Activated T-helper 1 cell treated with Interleukin-2 at 50 U/mL for 16 hours (primary cell): ENCODE results near the gene ERMAP.
"Not testable (repeated sequence)": the region's sequence is repeated elsewhere in the genome, so short reads cannot be mapped to it uniquely, and the experiment has no call there.

Experiments
- DNase-seq: peaks from one replicate; pipeline ENCODE4 v3.0.0-alpha.2; 2020; ENCODE audit warnings: low read depth

Gene ERMAP

DNA sequence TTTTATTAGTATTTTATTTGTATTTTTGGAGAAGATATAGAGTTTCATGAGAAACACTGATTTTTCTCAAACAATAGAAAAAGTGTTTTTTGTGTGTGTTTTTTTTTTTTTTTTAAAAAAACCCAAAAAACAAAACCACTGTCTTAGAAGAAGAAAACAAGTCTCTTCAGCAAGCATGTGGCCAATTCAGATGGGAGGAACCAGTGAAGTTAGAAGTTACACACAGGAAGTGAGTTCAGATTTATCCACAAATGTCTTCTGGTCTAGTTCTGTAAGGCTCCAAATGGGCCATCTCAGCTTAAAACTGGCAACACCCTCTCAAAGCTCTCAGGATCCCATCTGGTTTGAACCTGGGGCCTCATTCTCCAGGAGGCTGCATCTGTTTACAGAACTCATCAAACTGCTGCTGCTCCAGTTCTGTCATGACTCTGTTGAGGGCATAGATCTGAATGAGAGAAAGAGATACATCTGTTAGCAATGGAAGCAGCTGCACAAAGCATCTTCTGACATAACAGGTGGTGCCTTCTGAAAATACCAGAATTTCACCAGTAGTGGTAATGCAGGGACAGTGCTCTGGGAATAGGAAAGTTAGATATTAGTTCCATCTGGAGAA lies 9.8 kb upstream of the ERMAP start:
- DNase-seq = no peak

GRCh38 chr1:42814815-42815214 lies 2.1 kb upstream of the ERMAP start:
- DNase-seq = not testable (repeated sequence)

GRCh38 chr1:42815941-42816584 lies 859 bp upstream of the ERMAP start:
- no peak for DNase-seq

GRCh38 chr1:42817440-42817767 lies 482 bp downstream of the ERMAP start:
- DNase-seq = no peak

DNA sequence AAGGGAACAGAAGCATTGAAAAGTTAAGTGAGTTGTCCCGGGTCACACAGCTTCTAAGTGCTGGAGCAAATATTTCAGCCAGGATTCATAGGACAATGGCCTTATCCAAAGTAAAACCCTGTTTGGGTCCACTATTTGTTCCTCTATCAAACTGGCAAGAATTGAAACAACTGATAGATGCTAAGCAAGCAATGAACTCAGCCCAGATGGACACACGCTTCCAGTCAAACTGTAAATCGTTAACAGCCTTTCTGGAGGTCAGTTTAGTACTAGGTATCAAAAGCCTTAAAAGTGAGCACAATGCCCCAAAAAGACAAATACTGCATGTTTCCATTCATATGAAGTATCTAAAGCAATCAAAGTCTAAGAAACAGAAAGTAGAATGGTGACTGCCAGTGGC lies 1.1 kb downstream of the ERMAP start:
- no peak for DNase-seq

GRCh38 chr1:42820813-42821212 lies 3.9 kb downstream of the ERMAP start:
- DNase-seq = no peak

GRCh38 chr1:42821690-42822089 lies 4.8 kb downstream of the ERMAP start:
- no peak for DNase-seq

- no peak for DNase-seq
These were observed 6.0 kb downstream of the ERMAP start for GRCh38 chr1:42822800-42823392.

- DNase-seq = no peak
These were observed 7.6 kb downstream of the ERMAP start for GRCh38 chr1:42824481-42825035.

- no peak for DNase-seq
These were observed 8.3 kb downstream of the ERMAP start for GRCh38 chr1:42825036-42825851.

DNA sequence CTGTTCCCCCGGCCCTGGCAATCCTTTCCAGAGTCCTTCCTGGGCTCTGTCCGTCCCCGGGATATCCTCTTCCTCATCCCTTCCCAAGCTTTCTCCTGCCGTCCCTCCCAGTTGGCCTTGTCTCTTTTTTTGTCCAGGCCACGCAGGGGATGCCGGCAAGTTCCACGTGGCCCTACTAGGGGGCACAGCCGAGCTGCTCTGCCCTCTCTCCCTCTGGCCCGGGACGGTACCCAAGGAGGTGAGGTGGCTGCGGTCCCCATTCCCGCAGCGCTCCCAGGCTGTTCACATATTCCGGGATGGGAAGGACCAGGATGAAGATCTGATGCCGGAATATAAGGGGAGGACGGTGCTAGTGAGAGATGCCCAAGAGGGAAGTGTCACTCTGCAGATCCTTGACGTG lies 13.7 kb downstream of the ERMAP start:
- no peak for DNase-seq

DNA sequence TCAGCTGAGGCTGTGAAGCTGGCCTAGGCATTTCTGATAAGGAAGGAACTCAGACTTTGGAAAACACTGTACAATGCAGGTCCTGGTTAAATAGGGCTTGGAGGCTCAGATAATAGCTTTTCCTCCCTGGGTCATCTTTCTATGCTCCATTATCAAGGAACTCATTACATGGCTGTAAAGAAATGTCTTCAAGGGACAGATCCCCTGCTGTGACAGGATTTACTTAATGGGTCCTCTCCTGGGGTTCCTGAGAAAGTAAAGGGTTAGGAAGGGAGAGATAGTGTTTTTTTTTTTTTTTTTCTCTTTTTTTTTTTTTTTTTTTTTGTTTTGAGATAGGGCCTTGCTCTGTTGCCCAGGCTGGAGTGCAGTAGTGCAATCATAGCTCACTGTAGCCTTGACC lies 14.4 kb downstream of the ERMAP start:
- DNase-seq = no peak

DNA sequence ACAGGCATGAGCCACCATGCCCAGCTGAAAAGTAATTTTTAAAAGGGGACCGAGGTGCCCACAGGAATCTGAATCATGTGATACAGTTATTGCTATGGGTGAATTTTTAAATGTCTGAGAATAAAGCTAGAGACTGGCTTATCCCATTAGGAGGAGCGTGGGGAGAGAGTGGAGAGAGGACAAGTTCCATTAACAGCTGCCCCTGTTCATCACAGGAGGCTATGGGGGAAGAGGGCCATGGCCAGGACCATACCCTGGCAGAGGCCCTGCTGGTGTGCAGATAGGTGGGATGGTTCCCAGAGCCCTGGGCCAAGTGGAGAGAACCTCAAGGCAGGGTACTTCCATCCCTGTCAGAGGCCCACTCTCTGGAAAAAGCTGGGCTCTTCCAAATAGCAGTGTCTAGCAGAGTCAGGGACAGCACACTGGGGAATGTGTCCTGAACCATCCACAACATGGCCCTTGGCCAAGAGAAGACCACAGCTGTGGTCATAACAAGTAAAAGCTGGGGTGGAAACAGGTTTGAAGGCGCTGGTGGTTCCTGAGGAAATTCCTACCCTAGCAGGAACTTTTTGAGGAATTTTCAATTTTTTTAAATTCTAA lies 15.8 kb downstream of the ERMAP start:
- no peak for DNase-seq

GRCh38 chr1:42833981-42834380 lies 17.1 kb downstream of the ERMAP start:
- DNase-seq = no peak

GRCh38 chr1:42834803-42835202 lies 17.9 kb downstream of the ERMAP start:
- no peak for DNase-seq

DNA sequence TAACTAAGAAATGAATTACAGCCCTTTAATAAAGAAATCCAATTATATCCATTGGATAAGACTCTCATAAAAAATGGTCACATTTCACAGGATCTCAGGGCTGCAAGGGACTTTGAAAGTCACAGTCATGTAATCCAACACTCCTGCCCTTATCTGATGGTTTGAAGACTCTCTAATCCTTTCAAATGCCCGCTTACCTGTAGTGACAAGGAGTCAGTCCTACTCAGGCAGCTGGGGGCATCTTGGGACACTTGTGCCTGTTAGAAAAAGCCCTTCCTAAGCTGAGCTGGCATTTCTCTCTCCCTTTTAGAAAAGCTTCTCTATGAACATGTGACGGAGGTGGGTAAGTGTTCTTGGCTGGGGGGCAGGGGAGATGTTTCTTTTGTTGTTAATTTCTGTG lies 18.5 kb downstream of the ERMAP start:
- no peak for DNase-seq

GRCh38 chr1:42837709-42838108 lies 20.8 kb downstream of the ERMAP start:
- no peak for DNase-seq

GRCh38 chr1:42838482-42839190 lies 21.7 kb downstream of the ERMAP start:
- DNase-seq = no peak

GRCh38 chr1:42841010-42841409 lies 24.1 kb downstream of the ERMAP start:
- no peak for DNase-seq

DNA sequence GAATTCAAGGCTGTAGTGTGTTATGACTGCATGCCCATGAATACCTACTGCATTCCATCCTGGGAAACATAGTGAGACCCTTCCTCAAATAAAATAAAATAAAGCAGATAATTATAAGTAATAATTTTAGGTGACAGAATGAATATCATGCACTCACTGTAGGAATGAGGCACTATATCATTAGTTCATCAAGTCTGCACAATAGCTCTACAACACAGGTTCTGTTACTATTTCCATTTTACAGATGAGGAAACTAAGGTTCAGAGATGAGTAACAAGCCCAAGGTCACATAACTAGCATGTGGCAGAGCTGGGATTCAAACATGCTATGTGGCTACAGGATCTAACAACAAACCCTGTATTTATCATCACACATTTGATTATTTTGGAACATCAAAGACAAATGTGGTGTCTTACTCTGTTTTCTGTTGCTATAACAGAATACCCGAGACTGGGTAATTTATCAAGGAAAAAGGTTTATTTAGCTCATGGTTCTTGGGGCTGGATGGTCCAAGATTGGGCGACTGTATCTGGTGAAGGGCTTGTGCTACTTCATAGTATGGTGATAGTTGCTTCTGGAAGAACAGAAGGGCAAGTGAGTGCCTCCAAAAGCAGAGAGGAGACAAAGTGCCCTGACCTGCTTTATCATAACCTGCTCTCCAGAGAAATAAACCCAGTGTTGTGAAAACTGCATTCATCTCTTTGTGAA lies 24.7 kb downstream of the ERMAP start:
- no peak for DNase-seq

DNA sequence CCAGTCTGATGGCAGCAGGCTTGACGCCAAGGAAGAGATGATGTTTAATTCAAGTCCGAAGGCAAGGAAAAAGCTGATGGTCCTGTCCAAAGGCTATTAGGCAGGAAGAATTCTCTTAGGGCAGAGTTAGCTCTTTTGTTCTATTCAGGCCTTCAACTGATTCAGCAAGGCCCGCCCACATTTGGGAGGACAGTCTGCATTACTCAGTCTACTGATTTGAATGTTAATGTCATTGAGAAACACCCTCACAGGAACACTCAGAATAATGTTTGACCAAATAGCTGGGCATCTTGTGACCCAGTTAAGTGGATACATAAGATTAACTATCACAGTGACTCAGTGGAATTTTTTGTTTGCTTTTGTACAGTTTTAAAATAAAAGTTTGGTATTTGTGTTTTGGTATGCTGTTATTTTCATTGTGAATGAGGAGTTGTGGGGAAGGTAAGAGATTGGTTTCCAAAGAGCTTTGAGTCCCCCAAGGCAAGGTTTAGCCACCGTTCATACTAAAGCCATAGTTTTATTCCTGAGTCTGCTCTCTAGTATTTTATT lies 27.7 kb downstream of the ERMAP start:
- no peak for DNase-seq
